Measurements from ENCODE around the gene CLSTN2. TPM values are rescaled to one million over a fixed set of nuclear protein-coding genes. Genes with fewer than 3 reads are reported as not detected.

CLSTN2 gene
- not detected for polyA plus RNA-seq (2012; ENCODE audit: insufficient read length, low read depth)

DNA sequence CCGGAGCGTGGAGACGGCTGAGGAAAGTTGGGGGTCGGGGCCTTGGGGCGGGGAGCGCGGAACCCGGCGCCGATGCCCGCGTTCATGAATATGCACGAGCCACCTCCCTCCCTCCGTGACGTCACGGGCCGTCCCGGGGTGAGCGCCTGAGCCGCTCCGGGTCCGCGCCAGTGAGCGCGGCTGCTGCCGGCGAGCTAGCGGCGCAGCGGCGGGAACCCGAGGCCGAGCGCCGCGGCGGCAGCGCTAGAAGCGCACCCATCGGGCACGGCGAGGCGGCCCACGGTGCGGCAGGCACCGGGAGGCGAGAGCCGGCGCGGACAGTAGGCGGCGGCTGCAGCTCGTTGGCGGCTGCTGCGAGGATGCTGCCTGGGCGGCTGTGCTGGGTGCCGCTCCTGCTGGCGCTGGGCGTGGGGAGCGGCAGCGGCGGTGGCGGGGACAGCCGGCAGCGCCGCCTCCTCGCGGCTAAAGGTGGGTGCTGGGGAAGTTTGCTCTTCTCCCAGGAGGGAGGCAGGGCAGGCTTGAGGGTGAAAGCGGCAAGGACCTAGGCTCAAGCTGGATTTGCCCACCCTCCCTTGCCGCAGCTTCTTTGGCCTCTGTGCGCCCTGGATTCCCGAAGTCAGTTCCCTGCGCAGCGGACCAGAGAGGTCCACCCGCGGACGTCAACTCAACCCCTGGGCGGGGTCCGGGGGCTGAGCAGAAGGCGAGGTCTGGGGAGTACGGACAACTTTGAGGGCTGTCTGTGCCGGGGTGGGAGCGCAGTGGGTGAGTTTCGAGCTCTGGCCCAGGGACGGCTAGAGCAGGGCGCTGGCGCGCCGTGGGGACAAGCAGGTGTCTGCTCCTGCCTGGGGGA is at the start of gene CLSTN2:
Gene CLSTN2, plus strand, starts transcription at position 170 of the 850 bp plus-strand sequence.
- TF ChIP-seq TAF1 (IDR thresholded peaks at IDR 0.05; ENCODE audit: borderline replicate concordance, insufficient read depth, low read length) (no peak), FOXP2 (optimal IDR thresholded peaks at IDR 0.05; ENCODE audit: borderline replicate concordance, extremely low read depth, extremely low read length, insufficient read depth) (no peak), POLR2AphosphoS5 (IDR thresholded peaks at IDR 0.05; ENCODE audit: low read depth, low read length) (no peak), SIN3A (IDR thresholded peaks at IDR 0.05; ENCODE audit: borderline replicate concordance, insufficient read depth, low read length) (no peak)
- TF ChIP-seq, protein P1, sequence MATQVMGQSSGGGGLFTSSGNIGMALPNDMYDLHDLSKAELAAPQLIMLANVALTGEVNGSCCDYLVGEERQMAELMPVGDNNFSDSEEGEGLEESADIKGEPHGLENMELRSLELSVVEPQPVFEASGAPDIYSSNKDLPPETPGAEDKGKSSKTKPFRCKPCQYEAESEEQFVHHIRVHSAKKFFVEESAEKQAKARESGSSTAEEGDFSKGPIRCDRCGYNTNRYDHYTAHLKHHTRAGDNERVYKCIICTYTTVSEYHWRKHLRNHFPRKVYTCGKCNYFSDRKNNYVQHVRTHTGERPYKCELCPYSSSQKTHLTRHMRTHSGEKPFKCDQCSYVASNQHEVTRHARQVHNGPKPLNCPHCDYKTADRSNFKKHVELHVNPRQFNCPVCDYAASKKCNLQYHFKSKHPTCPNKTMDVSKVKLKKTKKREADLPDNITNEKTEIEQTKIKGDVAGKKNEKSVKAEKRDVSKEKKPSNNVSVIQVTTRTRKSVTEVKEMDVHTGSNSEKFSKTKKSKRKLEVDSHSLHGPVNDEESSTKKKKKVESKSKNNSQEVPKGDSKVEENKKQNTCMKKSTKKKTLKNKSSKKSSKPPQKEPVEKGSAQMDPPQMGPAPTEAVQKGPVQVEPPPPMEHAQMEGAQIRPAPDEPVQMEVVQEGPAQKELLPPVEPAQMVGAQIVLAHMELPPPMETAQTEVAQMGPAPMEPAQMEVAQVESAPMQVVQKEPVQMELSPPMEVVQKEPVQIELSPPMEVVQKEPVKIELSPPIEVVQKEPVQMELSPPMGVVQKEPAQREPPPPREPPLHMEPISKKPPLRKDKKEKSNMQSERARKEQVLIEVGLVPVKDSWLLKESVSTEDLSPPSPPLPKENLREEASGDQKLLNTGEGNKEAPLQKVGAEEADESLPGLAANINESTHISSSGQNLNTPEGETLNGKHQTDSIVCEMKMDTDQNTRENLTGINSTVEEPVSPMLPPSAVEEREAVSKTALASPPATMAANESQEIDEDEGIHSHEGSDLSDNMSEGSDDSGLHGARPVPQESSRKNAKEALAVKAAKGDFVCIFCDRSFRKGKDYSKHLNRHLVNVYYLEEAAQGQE (IDR thresholded peaks at IDR 0.05; ENCODE audit: insufficient read depth in 1 of 2, low read depth in 2 of 2, low read length in 2 of 2), result no peak

DNA sequence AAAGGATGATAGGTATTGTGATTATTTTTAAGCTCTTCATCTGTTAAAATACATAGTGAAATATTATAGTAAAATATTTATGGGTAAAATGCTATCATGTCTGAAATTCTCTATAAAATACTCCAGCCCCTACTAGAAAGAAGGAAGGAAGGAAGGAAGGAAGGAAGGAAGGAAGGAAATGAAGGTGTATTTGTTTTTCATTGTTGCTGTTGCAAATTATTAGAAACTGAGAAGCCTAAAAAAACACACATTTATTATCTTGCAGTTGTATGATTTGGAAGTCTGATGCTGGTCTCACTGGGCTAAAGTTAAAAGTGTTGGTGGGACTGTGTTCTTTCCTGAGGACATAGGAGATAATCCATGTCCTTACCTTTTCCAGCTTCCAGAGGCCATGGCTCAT is 47.6 kb upstream of the CLSTN2 start:
- no peak for TF ChIP-seq TAF1 (IDR thresholded peaks at IDR 0.05; ENCODE audit: borderline replicate concordance, insufficient read depth, low read length)

DNA sequence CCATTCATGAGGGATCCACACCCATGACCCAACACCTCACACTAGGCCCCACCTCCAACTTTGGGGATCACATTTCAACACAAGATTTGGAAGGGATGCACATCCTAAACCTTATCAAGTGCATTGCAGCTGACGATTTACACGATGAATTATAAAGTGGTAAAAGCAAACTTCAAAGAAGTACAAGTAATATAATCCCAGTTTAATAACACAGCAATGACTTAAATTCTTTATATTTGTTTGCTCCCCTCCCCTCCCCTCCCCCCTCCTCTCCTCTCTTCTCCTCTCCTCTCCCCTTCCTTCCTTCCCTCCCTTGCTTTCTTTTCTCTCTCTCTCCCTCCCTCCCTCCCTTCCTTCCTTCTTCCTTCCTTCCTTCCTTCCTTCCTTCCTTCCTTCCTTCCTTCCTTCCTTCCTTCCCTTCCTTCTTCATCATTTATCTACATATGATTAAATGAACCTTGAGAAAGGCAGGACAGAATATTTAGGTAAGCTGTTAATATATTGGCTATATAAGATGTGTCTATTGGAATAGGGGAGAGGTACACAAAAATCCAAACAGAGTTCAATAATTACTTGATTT is 46.3 kb upstream of the CLSTN2 start:
- TF ChIP-seq FOXP2 (optimal IDR thresholded peaks at IDR 0.05; ENCODE audit: borderline replicate concordance, extremely low read depth, extremely low read length, insufficient read depth), result no peak
- no peak for TF ChIP-seq SIN3A (IDR thresholded peaks at IDR 0.05; ENCODE audit: borderline replicate concordance, insufficient read depth, low read length)

DNA sequence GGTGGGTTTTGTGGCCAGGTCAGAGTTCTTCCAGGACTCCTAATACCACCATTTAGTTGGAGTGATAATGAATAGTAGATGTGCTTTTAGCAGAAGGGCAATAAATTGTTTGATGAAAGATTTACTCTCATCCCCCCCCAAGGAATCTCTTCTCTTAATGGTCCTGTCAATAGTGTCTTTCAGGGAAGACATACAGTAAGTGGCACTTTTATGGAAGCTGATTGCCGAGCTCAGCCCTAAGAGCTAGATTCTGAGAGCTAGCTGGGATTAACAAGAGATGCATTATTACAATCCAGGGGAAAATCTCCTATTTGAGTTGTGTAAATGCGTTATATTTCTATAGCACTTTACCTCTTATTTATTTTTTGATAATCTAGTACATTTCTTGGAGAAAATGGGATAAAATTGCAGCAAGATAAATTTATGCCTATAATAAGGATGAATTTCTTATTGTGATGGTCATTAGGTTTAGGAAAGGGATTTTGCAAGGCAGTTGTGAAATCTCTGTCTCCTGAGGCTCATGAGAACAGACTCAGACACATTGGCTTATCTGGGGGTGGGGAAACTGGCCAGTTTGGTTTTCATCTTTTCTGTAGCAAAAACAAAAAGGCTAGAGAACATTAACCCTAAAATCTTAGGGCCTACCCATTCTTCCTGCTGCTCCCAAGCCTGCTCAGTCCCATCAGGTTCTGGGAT is 41.6 kb upstream of the CLSTN2 start:
- TF ChIP-seq, protein P1 (IDR thresholded peaks at IDR 0.05; ENCODE audit: insufficient read depth in 1 of 2, low read depth in 2 of 2, low read length in 2 of 2), result no peak
- TF ChIP-seq POLR2AphosphoS5 (IDR thresholded peaks at IDR 0.05; ENCODE audit: low read depth, low read length) (no peak), FOXP2 (optimal IDR thresholded peaks at IDR 0.05; ENCODE audit: borderline replicate concordance, extremely low read depth, extremely low read length, insufficient read depth) (no peak), SIN3A (IDR thresholded peaks at IDR 0.05; ENCODE audit: borderline replicate concordance, insufficient read depth, low read length) (no peak), TAF1 (IDR thresholded peaks at IDR 0.05; ENCODE audit: borderline replicate concordance, insufficient read depth, low read length) (no peak)

DNA sequence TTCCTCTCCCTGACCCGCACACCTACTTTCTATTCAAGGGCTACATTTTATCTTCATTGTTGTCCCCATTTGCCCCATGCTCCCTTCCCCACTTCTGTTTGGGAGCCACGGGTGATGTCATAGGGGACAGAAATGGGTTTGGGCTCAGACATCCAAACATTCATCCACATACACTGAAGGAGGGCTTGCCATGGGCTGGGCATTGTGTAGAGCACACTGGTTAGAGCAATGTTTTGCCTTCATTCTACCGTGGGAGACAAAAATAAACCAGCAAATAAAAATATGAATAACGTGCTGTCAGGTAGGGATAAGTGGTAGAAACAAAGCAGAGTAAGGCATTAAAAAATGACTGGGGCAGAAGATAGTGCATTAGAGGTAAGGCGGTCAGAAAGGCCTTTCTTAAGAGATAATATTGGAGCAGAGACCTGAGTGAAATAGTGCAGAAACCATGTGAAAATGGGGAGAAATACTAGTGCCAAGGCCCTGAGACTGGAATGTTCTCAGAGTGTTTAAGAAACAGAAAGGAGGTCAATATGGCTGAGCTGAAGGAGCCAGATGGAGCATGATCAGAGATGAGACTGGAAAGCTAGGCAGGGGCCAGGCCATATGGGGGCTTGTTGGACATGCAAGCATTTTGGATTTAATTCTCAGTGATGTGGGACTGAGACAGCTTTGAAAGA is 40.9 kb upstream of the CLSTN2 start:
- TF ChIP-seq, protein P1 (IDR thresholded peaks at IDR 0.05; ENCODE audit: insufficient read depth in 1 of 2, low read depth in 2 of 2, low read length in 2 of 2), result no peak
- no peak for TF ChIP-seq FOXP2 (optimal IDR thresholded peaks at IDR 0.05; ENCODE audit: borderline replicate concordance, extremely low read depth, extremely low read length, insufficient read depth)
- TF ChIP-seq SIN3A (IDR thresholded peaks at IDR 0.05; ENCODE audit: borderline replicate concordance, insufficient read depth, low read length), result no peak
- TF ChIP-seq TAF1 (IDR thresholded peaks at IDR 0.05; ENCODE audit: borderline replicate concordance, insufficient read depth, low read length), result no peak
- no peak for TF ChIP-seq POLR2AphosphoS5 (IDR thresholded peaks at IDR 0.05; ENCODE audit: low read depth, low read length)
